HCT116 (cell line): Measurements from ENCODE around the gene CNTD1. TPM values are rescaled to one million over a fixed set of nuclear protein-coding genes. Genes with fewer than 3 reads are reported as not detected.

ENCODE experiments used
- ATAC-seq: fragments of 200-7000 bp; cut with Tn5 transposase; 2 replicates; pipeline ENCODE4 v1.9.1; 2020; ENCODE audit warnings: mild to moderate bottlenecking, moderate library complexity
- BruUV-seq: library from RNA; stranded (reverse); fragments of 400-500 nt; replicated peaks from 2 replicates; lab custom pipeline; 2021; lab: Mats Ljungman, UMichigan
- CTCF ChIA-PET: fragments of 300-600 bp; sonication (Branson Sonifier 250); formaldehyde crosslinking; loops from one replicate; lab custom pipeline; 2021; ENCODE audit warnings: antibody characterized with exemption; lab: Charles Lee
- POLR2A ChIA-PET: fragments of 300-600, 350-600 bp; sonication (Branson Sonifier 250); formaldehyde crosslinking; loops from one replicate; lab custom pipeline; 2021; ENCODE audit warnings: antibody characterized with exemption; lab: Charles Lee
- RAD21 ChIA-PET, 2 experiments: fragments of 300-600 bp; sonication (Branson Sonifier 250); formaldehyde crosslinking; loops; one replicate each; lab custom pipeline; 2023; ENCODE audit warnings: low total read pairs in 2 of 2; ENCODE audit not compliant: uncharacterized antibody in 2 of 2, unreplicated experiment in 2 of 2, low non-redundant PET in 1 of 2; lab: Charles Lee
- DNase-seq: peaks from one replicate; pipeline ENCODE4 v3.0.0-alpha.2; 2010; ENCODE audit warnings: low read depth, low spot score
- H2AFZ ChIP-seq: fragments of 200-600 bp; shearing (Covaris generic), sonication (generic); 2 replicates; pipeline ENCODE4 v1.6.1; 2017; ENCODE audit warnings: low read depth, mixed run types, mixed read lengths, antibody characterized with exemption, low read length; ENCODE audit not compliant: poor library complexity, severe bottlenecking
- H3K27ac ChIP-seq: 2 replicates; pipeline ENCODE4 v1.5.1; 2012; ENCODE audit warnings: low read depth, low read length
- H3K27me3 ChIP-seq: fragments of 200-600 bp; sonication (generic); 2 replicates; pipeline ENCODE4 v1.6.1; 2016; ENCODE audit warnings: mixed run types, low read length, mixed read lengths; ENCODE audit not compliant: insufficient read depth
- H3K36me3 ChIP-seq, 2 experiments: fragments of 200-500 bp in 1 of 2; fragments of 200-600 bp in 1 of 2; sonication (Bioruptor generic) in 1 of 2; sonication (generic) in 1 of 2; 2 replicates each; pipeline versions ENCODE4 v1.5.1 to v1.6.1; 2014 to 2016; ENCODE audit warnings: low read length in 2 of 2, inconsistent platforms in 1 of 2, mixed read lengths in 1 of 2, mixed run types in 1 of 2; ENCODE audit not compliant: insufficient read depth in 2 of 2, control insufficient read depth in 1 of 2
- H3K4me1 ChIP-seq, 2 experiments: fragments of 200-600 bp in 1 of 2; sonication (generic) in 1 of 2; 2 replicates each; pipeline versions ENCODE4 v1.5.1 to v1.6.1; 2012 to 2017; ENCODE audit warnings: low read length in 2 of 2, inconsistent platforms in 1 of 2, mild to moderate bottlenecking in 1 of 2, mixed read lengths in 1 of 2, mixed run types in 1 of 2, moderate library complexity in 1 of 2; ENCODE audit not compliant: insufficient read depth in 2 of 2, control insufficient read depth in 1 of 2
- H3K4me2 ChIP-seq: fragments of 200-600 bp; sonication (generic); 2 replicates; pipeline ENCODE4 v1.6.1; 2017; ENCODE audit warnings: mixed run types, low read length, mixed read lengths
- H3K4me3 ChIP-seq, 2 experiments: fragments of 200-600 bp in 1 of 2; sonication (generic) in 1 of 2; replicated peaks in 1 of 2; 2 replicates each; pipeline ENCODE4 v1.5.1; 2011 to 2016; ENCODE audit warnings: low read length in 2 of 2, control low read depth in 1 of 2, low read depth in 1 of 2, mild to moderate bottlenecking in 1 of 2, mixed read lengths in 1 of 2, mixed run types in 1 of 2
- H3K79me2 ChIP-seq: fragments of 200-600 bp; sonication (generic); 2 replicates; pipeline ENCODE4 v1.6.1; 2017; ENCODE audit warnings: mild to moderate bottlenecking, mixed run types, low read length, moderate library complexity, mixed read lengths; ENCODE audit not compliant: insufficient read depth
- H3K9ac ChIP-seq: fragments of 200-600 bp; sonication (generic); 2 replicates; pipeline ENCODE4 v1.6.1; 2016; ENCODE audit warnings: low read length, mixed read lengths
- H3K9me2 ChIP-seq: fragments of 200-600 bp; sonication (generic), shearing (Covaris generic); 2 replicates; pipeline ENCODE4 v1.6.1; 2017; ENCODE audit warnings: mixed run types, mild to moderate bottlenecking, moderate library complexity; ENCODE audit not compliant: insufficient read depth
- H3K9me3 ChIP-seq, 2 experiments: fragments of 200-500 bp in 1 of 2; fragments of 200-600 bp in 1 of 2; sonication (Bioruptor generic) in 1 of 2; sonication (generic) in 1 of 2; 2 replicates each; pipeline ENCODE4 v1.6.1; 2014 to 2017; ENCODE audit warnings: low read length in 2 of 2, mixed read lengths in 2 of 2, inconsistent platforms in 1 of 2, low read depth in 1 of 2, mild to moderate bottlenecking in 1 of 2, mixed run types in 1 of 2, moderate library complexity in 1 of 2; ENCODE audit not compliant: control insufficient read depth in 1 of 2, insufficient read depth in 1 of 2
- H4K20me1 ChIP-seq: fragments of 200-600 bp; sonication (generic), shearing (Covaris generic); 2 replicates; pipeline ENCODE4 v1.6.1; 2017; ENCODE audit warnings: mixed run types, mild to moderate bottlenecking, moderate library complexity; ENCODE audit not compliant: insufficient read depth
- CTCF ChIP-seq, 3 experiments: fragments of 200-600 bp in 1 of 3; sonication (generic) in 1 of 3; IDR thresholded peaks in 2 of 3; conservative IDR thresholded peaks in 1 of 3; 2 replicates each; pipeline ENCODE4 v1.5.1; 2012 to 2017; ENCODE audit warnings: low read depth in 2 of 3, low read length in 2 of 3, antibody characterized with exemption in 1 of 3, borderline replicate concordance in 1 of 3, control low read depth in 1 of 3, mild to moderate bottlenecking in 1 of 3, mixed read lengths in 1 of 3, mixed run types in 1 of 3, moderate library complexity in 1 of 3; ENCODE audit not compliant: insufficient read depth in 1 of 3
- EZH2 ChIP-seq: fragments of 200-600 bp; sonication (generic); IDR thresholded peaks from 2 replicates; pipeline ENCODE4 v1.6.1; 2017; ENCODE audit warnings: antibody characterized with exemption, mixed run types
- EZH2phosphoT487 ChIP-seq: fragments of 200-600 bp; IDR thresholded peaks from 2 replicates; pipeline ENCODE4 v1.6.1; 2018; ENCODE audit warnings: antibody characterized with exemption, borderline replicate concordance
- JUND ChIP-seq: IDR thresholded peaks from 2 replicates; pipeline ENCODE4 v1.6.1; 2012
- RAD21 ChIP-seq: IDR thresholded peaks from 2 replicates; pipeline ENCODE4 v1.6.1; 2012; ENCODE audit warnings: low read depth, mild to moderate bottlenecking
- REST ChIP-seq: IDR thresholded peaks from 2 replicates; pipeline ENCODE4 v1.6.1; 2012; ENCODE audit warnings: low read depth
- SP1 ChIP-seq: IDR thresholded peaks from 2 replicates; pipeline ENCODE4 v1.6.1; 2012; ENCODE audit warnings: low read depth
- SRF ChIP-seq: IDR thresholded peaks from 2 replicates; pipeline ENCODE4 v1.6.1; 2012; ENCODE audit warnings: low read depth
- TCF7L2 ChIP-seq: IDR thresholded peaks from 2 replicates; pipeline ENCODE4 v1.7.0; 2011; ENCODE audit warnings: borderline replicate concordance, inconsistent platforms; ENCODE audit not compliant: insufficient read depth, insufficient read length; ENCODE audit errors: extremely low read depth
- YY1 ChIP-seq: IDR thresholded peaks from 2 replicates; pipeline ENCODE4 v1.6.1; 2011; ENCODE audit warnings: low read length, low read depth, moderate library complexity, mild to moderate bottlenecking; ENCODE audit not compliant: insufficient replicate concordance; ENCODE audit errors: extremely low read depth
- ZBTB33 ChIP-seq: IDR thresholded peaks from 2 replicates; pipeline ENCODE4 v1.6.1; 2011; ENCODE audit warnings: mild to moderate bottlenecking, low read length, moderate library complexity; ENCODE audit not compliant: insufficient replicate concordance; ENCODE audit errors: extremely low read depth
- ZFX ChIP-seq: fragments of 450-650 bp; IDR thresholded peaks from 2 replicates; pipeline ENCODE4 v1.6.1; 2017
- intact Hi-C: fragments of 100-400 bp; cut with micrococcal nuclease; formaldehyde crosslinking; loops from 2 replicates; pipeline ENCODE4 v1.10.0; 2022
- total RNA-seq: library from RNA; stranded (reverse); gene quantifications from one replicate; pipeline ENCODE4 v1.2.1, GENCODE V29; 2021; ENCODE audit not compliant: unreplicated experiment

CNTD1 gene
- total RNA-seq, 1 experiment from 2014 or later, result not detected

- TF ChIP-seq YY1, result no peak
- TF ChIP-seq TCF7L2, result no peak
- TF ChIP-seq CTCF (IDR thresholded peaks at IDR 0.05 in 2 of 3, conservative IDR thresholded peaks at IDR 0.05 in 1 of 3; ENCODE audit: borderline replicate concordance in 1 of 3, insufficient read depth in 1 of 3, low read depth in 2 of 3, low read length in 2 of 3), result no peak
- TF ChIP-seq ZBTB33, result no peak
- no peak for TF ChIP-seq EZH2phosphoT487
- TF ChIP-seq RAD21, result no peak
These were observed 50.4 kb downstream of the CNTD1 start (continued) for GRCh38 chr17:42849031-42849430.

- H3K27me3 ChIP-seq, result no peaks in the 10 kb centered on the region
- H3K4me2 ChIP-seq, result no peak overlapping the region
- TF ChIP-seq REST (no peak), JUND (no peak), SRF (no peak), EZH2 (no peak), SP1 (no peak), ZFX (no peak)
- no peak overlapping the region for H3K27ac ChIP-seq
- H3K9me3 ChIP-seq, result no peaks in the 10 kb centered on the region
- POLR2A ChIA-PET, result no interaction called here
- H3K36me3 ChIP-seq, result peaks cover 6 to 13% of the 10 kb centered on the region in 2 experiments; a peak in 2 of 4 replicates
- H3K79me2 ChIP-seq, result no peaks in the 10 kb centered on the region
- H2AFZ ChIP-seq, result no peak overlapping the region
- 0 out of 2 replicates have a peak, but pooled peaks have one; percentile 8 for ATAC-seq
- no TSS peak for BruUV-seq
- no peaks in the 10 kb centered on the region for H3K9me2 ChIP-seq
- CTCF ChIA-PET, result no interaction called here
- RAD21 ChIA-PET, result no interaction called here
- H4K20me1 ChIP-seq, result no peaks in the 10 kb centered on the region
- H3K9ac ChIP-seq, result no peak overlapping the region
- no peak for DNase-seq
- no peak overlapping the region for H3K4me3 ChIP-seq
- intact Hi-C loops, result no loop called here
- no peaks in the 10 kb centered on the region for H3K4me1 ChIP-seq
These were observed 51.0 kb downstream of the CNTD1 start for GRCh38 chr17:42849451-42850181.
